ENCODE measurements around the gene IDH3A. TPM values are rescaled to one million over a fixed set of nuclear protein-coding genes. Genes with fewer than 3 reads are reported as not detected.

IDH3A gene
- total and polyA plus RNA-seq, 7 donors = 154 to 309 (median 209) TPM

DNA sequence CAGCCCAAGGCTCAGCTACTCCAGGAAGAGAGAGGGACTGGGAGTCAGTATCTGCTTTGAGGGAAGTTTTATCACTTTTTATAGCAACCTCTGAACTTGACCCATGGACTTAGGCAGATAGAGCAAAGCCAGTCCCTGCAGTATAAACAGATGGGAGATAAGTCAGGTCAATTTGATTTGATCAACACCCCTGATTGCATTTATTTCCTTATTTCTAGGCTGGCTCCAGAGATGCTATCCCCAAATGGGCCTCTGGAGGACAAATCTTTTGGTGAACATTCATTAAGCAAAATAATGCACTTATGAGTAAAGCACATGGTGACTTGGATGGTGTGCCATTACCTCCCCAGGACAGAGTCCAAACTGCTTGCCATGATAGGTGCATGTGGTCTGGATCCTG lies 8.9 kb upstream of the IDH3A start:
- H3K27ac ChIP-seq = no peak overlapping the region
- H3K27me3 ChIP-seq (ENCODE audit: insufficient read depth in 3 of 3, low read length in 2 of 3) = no peaks in the 10 kb centered on the region
- DNase-seq = no peak
- intact Hi-C loops (cut with DNase I) = loop anchor here in 1 of 2 donors (10.0 kb wide), 1 partner anchor 745 kb away; no protein-coding TSS in a partner anchor
- TF ChIP-seq, protein P1, sequence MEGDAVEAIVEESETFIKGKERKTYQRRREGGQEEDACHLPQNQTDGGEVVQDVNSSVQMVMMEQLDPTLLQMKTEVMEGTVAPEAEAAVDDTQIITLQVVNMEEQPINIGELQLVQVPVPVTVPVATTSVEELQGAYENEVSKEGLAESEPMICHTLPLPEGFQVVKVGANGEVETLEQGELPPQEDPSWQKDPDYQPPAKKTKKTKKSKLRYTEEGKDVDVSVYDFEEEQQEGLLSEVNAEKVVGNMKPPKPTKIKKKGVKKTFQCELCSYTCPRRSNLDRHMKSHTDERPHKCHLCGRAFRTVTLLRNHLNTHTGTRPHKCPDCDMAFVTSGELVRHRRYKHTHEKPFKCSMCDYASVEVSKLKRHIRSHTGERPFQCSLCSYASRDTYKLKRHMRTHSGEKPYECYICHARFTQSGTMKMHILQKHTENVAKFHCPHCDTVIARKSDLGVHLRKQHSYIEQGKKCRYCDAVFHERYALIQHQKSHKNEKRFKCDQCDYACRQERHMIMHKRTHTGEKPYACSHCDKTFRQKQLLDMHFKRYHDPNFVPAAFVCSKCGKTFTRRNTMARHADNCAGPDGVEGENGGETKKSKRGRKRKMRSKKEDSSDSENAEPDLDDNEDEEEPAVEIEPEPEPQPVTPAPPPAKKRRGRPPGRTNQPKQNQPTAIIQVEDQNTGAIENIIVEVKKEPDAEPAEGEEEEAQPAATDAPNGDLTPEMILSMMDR (IDR thresholded peaks at IDR 0.05) = no peak
- H3K4me3 ChIP-seq = no peak overlapping the region
- no peaks in the 10 kb centered on the region for H3K9me3 ChIP-seq
- no peaks in the 10 kb centered on the region for H3K36me3 ChIP-seq (ENCODE audit: insufficient read depth in 1 of 2, low read depth in 1 of 2)
- no peak for ATAC-seq
- no peaks in the 10 kb centered on the region for H3K4me1 ChIP-seq

DNA sequence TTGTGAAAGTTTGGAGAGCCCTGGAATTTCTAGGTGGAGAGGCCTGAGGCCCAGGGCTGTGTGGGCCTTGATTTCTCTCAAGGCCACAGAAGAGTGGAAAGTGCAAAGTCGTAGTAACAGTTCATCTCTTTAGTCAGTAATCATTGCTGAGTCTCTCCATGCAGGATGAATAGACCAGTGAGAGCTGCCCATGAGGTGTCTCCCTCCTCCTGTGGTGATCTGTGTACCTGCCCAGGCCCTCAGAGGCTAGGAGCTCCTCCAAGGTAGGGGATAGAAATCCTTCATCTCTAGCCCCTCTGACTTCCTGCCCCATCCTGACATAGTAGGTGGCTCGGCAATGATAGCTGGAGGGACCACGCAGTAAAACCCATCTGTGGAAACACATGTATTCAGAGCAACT lies 6.8 kb upstream of the IDH3A start:
- Histone ChIP-seq H3K4me1 (peaks cover 8% of the 10 kb centered on the region), H3K9me3 (no peaks in the 10 kb centered on the region), H3K27ac (no peak overlapping the region), H3K27me3 (ENCODE audit: insufficient read depth in 3 of 3, low read length in 2 of 3) (no peaks in the 10 kb centered on the region), H3K36me3 (ENCODE audit: insufficient read depth in 1 of 2, low read depth in 1 of 2) (no peaks in the 10 kb centered on the region), H3K4me3 (no peak overlapping the region)
- TF ChIP-seq, protein P1 (IDR thresholded peaks at IDR 0.05) = no peak
- WGBS, 3 donors = 82 to 90% (median 90%) methylated on average over 3 of the region's 3 CpGs
- no peak for ATAC-seq
- intact Hi-C loops (cut with DNase I) = loop anchor here in 1 of 2 donors (10.0 kb wide), 1 partner anchor 742 kb away; no protein-coding TSS in a partner anchor
- DNase-seq = no peak

DNA sequence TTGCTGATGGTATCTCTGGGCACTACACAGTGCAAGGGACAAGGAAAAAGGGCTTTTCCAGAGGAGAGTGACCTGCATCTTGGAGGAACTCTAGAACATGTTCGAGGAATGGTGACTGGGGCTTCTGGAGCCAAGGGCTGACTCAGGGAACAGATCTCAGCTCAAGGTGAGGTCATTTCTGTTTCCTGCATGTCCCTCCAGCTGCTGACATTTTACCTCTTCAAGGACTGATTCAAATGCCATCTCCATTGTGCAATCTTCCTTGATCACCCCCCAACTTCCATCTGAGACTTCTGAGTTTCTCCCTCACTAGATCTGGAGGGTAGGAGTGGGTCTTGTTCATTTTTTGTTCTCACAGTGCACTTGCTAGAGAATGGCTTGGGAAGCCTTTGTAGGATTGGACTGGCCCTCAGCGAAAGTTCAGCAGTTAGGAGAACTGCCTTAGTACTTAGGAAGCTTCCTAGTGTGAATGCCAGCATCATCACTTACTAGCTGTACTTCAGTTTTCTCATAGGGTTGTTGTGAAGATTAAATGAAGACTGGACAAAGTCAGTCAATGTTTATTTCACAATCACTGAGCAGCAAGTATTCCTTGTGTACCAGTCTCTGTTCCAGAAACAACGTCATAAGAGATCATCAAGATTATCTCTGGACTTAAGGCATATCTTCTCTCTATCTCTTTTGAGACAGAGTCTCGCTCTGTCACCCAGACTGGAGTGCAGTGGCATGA lies 2.6 kb upstream of the IDH3A start:
- Histone ChIP-seq H3K4me1 (peaks cover 39% of the 10 kb centered on the region), H3K9me3 (no peaks in the 10 kb centered on the region), H3K27me3 (ENCODE audit: insufficient read depth in 3 of 3, low read length in 2 of 3) (no peaks in the 10 kb centered on the region), H3K36me3 (ENCODE audit: insufficient read depth in 1 of 2, low read depth in 1 of 2) (no peaks in the 10 kb centered on the region), H3K4me3 (no peak overlapping the region), H3K27ac (peak overlapping the region; percentile 92)
- DNase-seq = no peak
- peak in 3 of 4 donors; percentile 57 to 66 (median 59) for ATAC-seq
- 54 to 75% (median 58%) methylated on average over 4 of the region's 4 CpGs for WGBS, 3 donors
- intact Hi-C loops (cut with DNase I) = loop anchor here in 1 of 2 donors (10.0 kb wide), 1 partner anchor 738 kb away; no protein-coding TSS in a partner anchor
- TF ChIP-seq, protein P1 (IDR thresholded peaks at IDR 0.05) = no peak

DNA sequence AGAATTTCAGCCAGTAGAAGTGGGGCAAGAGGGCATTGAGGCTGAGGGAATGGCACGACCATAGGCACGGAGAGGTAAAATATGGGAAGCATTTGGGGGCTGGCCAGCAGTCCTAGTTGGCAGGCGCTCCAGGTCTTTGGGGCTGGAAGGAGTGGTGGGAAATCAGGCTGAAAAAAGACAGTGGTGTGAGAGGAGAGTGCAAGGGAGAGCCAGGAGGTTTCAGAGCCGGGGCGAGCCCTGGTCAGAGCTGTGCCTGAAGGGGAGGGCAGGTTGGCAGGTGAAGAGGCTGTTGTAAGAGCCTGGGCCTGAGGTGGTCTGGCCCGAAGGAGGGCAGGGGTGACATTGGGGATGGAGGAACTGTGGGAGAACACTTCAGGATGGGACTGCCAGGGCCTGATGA lies 1.6 kb upstream of the IDH3A start:
- peak overlapping the region; percentile 12 for H3K4me3 ChIP-seq
- H3K27ac ChIP-seq = peak overlapping the region; percentile 92
- no peaks in the 10 kb centered on the region for H3K9me3 ChIP-seq
- ATAC-seq (peak; percentile 9 to 58 (median 36)), DNase-seq (peak; percentile 29 to 60)
- no peaks in the 10 kb centered on the region for H3K27me3 ChIP-seq (ENCODE audit: insufficient read depth in 3 of 3, low read length in 2 of 3)
- H3K4me1 ChIP-seq = peaks cover 44% of the 10 kb centered on the region
- TF ChIP-seq, protein P1 (IDR thresholded peaks at IDR 0.05) = no peak
- 36 to 45% (median 39%) methylated on average over 6 of the region's 6 CpGs for WGBS, 3 donors
- intact Hi-C loops (cut with DNase I) = loop anchor here in 1 of 2 donors (10.0 kb wide), 1 partner anchor 737 kb away; no protein-coding TSS in a partner anchor
- no peaks in the 10 kb centered on the region for H3K36me3 ChIP-seq (ENCODE audit: insufficient read depth in 1 of 2, low read depth in 1 of 2)

All from psoas muscle (tissue), 8 donors.